GF-D8 (cell line): ENCODE results near the gene TYW1.
"Not testable (repeated sequence)": the region's sequence is repeated elsewhere in the genome, so short reads cannot be mapped to it uniquely, and the experiment has no call there.

Experiments
- DNase-seq: peaks from one replicate; lab custom pipeline; 2025; lab: John Stamatoyannopoulos, UW

Gene TYW1

DNA sequence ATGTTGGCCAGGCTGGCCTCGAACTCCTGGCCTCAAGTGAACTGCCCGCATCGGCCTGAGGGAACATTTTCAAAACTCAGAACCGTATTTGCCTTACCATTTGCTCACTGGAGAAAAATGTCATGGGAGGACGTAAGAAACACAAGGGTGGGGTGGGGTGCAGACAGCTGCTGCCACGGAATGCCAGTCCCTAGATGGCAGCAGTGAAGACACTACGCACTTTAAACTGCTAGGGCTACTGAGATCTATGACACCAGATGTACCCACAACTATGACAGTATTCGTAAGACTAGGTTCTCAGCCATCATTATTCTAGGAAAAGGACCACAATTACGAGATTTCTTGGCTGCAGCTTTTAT lies 2.0 kb upstream of the TYW1 start:
- DNase-seq = peak; percentile 56

DNA sequence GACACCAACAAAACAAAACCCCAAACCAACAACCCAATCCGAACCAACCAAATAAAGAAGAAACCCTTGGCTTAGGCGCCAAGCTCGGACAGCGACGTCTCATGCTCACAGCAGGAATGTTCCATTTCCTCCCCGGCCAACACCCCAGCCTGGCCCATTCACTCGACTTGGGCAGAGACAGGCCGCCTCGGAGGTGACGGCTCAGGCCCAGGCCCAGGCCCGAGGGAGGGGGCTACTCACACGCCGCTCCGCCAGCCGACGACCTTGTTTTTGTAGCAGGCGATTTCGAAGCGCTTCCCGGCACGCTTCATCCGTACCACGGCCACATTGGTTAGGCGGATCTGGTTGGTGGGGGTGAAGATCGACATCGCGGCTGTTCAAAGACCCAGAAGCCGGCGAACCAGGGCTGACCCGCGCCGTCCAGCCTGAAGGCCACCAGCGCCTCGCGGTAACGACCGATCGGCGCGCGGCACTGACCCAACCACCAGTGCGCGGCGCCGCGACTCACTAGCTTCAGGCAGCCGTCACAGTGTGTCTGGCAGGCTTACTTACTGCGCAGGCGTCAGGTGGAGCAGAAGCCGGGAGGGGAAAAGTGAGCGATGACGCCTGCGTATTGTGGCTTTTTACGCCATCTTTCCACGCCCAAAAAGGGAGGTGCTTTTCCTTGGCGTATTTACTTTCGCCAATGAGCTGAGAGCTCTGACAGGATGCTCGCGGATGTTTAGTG lies 1.4 kb upstream of the TYW1 start, which contains the start of gene SBDS:
Gene SBDS, minus strand, starts transcription at position 537 of the 727 bp plus-strand sequence. Its CDS starts 169 bp downstream, at position 368.
- DNase-seq = peak; percentile 97

DNA sequence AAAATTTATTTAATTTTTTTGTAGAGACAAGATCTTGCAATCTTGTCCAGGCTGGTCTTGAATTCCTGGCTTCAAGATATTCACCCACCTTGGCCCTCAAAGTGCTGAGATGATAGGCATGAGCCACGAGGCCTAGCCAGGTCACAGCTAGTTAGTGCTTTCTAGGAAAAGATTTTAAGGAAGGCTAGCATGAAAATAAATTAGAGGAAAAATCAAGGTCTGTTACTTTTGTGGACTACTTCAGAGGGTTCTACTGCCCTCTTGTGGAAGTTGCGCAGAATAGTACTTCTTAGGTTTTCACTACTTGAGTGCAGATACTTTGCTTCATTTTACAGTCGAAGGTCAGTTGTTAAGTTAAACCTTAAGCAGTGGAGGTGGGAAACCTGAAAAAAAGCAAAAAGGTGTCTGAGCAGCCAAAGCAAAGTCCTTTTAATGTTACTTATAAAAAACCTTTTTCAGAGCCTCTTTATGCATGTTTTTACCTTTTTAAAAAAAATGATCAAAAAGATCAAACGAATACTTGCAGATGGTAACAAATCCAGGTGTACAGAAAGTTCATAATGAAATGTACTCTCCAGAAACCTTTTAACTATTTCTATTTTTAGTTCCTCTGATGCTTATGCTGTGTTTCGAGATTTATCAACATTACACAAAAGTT lies 4.1 kb downstream of the TYW1 start:
- not testable (repeated sequence) for DNase-seq

DNA sequence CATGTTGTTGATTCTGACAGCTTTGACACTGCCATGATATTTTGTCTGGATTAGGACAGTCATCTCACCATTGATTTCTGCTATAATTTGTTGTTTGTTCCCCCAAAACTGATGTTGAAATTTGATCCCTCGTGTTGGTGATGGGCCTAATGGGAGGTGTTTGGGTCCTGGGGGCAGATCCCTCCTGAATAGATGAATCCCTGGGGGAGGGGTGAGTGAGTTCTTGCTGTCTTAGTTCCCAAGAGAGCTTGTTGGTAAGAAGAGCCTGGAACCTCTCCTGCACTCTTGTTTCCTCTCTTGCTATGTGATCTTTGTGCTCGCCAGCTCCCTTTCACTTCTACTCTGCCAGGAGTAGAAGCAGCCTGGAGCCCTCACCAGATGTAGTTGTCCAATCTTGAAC lies 7.5 kb downstream of the TYW1 start:
- DNase-seq = not testable (repeated sequence)

DNA sequence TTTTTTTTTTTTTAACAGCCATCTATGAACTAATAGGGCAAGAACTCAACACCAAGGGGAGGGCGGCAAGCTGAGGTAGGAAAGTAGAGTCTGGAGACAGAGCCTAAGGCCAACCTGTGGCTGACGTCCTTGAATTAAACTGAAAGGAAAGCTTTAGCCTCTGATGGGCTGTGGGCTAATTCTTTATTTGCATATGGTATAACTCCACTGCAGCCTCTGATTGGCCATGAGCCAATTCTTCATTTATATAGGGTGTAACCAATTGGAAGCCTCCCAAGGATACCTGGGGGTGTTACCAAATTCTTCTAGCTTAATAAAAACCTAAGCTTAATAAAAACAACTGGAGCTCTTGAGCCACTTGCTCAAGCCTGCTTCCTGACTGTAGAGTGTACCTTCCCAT lies 10.3 kb downstream of the TYW1 start:
- DNase-seq = no peak

DNA sequence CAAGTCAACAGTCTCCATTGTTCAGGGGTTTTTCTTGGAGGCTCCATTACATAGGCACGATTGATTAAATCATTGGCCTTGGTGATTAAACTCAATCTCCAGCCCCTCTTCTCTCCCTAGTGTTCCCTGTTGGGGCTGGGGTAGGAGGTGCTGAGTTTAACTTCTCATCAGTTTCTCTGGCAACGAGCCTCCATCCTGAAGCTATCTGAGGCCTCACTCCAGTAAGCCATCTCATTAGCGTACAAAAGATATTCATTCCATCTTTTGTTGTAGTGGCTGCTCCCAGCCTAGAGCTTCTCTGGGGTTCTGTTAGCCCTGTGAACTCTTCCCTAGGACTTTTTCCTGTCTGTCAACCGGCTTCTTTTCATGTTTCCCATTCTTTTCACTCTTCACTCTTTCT lies 11.6 kb downstream of the TYW1 start:
- no peak for DNase-seq

DNA sequence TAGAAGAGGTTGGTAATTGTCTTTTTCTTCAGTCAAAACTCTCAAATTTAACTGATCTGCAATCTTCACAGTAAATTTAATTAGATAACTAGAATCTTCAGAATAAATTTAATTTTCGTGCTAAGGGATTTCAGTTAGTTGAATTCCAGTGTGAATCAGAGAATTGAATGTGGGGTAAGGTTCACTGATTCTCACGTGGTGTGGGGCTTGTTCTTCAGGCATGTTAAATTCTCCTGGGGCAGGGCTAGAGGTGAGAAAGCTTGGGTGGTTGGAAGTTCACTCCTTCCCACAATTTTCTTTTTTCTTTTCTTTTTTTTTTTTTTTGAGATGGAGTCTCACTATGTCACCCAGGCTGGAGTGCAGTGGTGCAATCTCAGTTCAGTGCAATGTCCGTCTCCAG lies 13.0 kb downstream of the TYW1 start:
- DNase-seq = not testable (repeated sequence)

DNA sequence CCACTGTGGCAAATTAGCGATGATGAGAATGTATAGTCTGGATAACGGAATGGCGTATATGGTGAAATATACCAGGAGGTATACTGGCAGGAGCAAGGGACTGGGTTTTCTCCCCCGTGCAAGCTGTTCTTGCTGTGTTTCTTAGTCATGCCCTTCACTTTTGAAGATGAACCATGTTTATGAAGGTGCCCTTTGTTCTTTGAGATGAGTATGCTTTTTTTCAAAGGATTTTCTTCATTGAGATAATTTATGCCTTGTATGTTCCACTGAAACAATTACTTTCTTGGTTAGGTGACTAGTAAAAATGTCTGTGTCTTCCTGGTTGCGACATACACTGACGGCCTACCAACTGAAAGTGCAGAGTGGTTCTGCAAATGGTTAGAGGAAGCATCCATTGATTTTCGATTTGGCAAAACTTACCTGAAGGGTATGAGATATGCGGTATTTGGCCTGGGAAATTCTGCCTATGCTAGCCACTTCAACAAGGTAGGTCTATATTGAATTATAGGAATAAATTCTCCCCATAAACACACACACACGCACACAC lies 17.5 kb downstream of the TYW1 start:
- DNase-seq = not testable (repeated sequence)

DNA sequence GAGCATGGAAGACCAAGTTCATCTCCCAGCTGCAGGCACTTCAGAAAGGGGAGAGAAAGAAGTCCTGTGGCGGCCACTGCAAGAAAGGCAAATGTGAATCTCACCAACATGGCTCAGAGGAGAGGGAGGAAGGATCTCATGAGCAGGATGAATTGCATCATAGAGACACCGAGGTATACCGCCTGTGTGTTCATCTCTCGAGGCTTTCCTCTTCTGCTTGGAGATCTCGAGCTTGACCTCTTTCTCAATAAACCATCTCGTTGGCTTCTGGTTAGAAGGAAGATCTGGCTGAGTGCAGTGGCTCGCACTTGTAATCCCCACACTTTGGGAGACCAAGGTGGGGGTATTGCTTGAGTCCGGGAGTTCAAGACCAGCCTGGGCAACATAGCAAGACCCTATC lies 21.3 kb downstream of the TYW1 start:
- peak; percentile 78 for DNase-seq

DNA sequence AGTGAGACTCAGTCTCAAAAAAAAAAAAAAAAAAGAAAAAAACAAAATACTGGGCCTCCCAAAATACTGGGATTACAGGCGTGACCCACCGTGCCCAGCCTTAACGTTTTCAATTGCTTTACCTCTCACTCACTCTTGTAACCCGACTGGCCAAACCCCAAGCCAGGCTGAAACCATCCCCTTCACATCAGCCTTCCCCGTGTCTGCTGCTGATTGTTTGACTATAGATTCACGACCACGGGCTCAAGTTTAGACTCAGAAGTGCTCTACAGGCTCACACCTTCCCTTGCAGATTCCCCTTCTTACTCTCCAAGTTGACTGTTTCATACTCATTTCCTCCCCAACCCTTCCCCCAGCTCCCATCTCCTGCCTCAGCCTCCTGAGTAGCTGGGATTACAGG lies 22.3 kb downstream of the TYW1 start:
- no peak for DNase-seq

DNA sequence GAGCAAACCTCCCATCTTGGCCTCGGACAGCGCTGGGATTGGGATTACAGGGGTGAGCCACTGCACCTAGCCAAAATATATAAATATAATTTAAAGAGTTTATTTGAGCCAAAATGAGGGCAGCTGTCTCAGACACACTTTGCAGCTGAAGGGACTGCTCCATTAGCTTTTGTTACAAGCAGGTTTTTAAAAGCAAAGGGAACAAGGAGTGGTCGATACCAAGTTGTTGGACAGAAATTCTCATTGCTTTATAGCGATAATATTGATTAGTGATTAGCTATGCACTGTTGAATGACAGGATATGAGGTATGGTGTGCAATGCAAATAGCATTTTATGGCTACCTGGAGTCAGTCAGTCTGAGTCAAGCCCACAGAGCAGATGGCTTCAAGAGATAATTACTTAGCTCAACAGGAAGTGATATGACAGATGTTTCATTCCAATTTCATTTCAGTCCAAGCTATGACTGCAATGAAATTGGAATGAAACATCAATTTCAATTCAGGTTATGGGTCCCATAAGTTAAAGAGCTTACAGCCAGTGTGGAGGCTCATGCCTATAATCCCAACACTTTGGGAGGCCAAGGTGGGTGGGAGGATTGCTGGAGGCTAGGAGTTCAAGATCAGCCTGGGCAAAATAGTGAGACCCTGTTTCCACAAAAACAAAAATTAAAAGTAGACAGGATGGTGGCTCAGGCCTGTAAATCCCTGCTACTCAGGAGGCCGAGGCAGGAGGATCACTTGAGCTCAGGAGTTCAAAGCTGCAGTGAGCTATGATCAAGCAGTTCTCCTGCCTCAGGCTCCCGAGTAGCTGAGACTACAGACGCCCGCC lies 23.1 kb downstream of the TYW1 start:
- DNase-seq = peak; percentile 43

DNA sequence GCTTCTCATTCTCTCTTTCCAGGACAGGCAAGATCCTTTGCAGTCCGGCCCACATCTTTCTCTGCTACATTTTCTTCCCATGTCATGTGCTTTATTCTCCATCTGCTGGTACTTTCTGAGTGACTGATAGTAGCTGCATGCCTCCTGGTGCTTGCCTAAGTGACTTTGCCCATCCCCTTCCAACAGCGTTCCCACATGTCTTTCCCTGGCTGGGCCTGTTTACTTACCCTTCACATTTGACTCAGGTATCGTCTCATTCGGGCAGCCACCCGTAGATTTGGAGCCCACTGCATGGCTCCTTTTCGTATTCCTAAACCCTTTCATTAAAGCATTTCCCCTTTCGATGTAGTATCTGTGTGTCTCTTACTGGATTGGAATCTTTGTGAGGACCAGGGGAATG lies 24.6 kb downstream of the TYW1 start:
- no peak for DNase-seq

DNA sequence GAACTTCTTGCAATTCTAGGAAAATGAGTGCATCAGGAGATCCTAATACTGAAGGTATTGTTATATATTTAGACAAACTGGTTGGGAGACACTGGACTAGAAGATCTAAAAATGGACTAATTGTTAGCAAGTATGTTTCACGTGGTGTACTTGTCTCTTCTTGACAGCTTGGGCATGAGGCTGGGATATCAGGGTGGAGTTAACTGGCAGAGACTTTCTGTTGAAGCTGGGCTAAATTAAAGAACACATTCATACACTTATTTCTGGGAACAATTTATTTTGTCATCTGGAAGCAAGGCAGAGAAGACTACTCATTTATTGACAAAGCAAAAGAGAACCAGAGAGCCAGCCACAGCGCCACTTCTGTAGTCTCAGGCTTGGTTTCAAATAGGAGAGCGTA lies 25.9 kb downstream of the TYW1 start:
- DNase-seq = no peak

DNA sequence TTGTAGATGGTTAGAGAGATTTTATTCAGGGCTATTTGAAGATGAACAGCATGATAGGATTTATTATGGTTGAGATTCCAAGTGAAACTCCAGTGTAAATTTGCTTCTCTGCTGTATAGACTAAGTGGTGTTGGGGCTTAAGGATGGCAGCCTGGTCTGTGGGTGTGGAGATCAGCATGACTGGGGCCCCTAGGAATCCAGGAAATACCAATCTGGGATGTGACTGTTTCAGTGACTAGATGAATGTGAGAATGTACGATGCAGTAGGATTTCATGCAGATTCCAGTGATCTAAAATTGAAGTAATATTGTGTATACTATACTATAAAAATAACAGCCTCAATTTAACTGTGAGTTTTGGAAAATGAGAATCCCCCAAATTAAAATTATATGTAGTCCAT lies 28.8 kb downstream of the TYW1 start:
- not testable (repeated sequence) for DNase-seq

DNA sequence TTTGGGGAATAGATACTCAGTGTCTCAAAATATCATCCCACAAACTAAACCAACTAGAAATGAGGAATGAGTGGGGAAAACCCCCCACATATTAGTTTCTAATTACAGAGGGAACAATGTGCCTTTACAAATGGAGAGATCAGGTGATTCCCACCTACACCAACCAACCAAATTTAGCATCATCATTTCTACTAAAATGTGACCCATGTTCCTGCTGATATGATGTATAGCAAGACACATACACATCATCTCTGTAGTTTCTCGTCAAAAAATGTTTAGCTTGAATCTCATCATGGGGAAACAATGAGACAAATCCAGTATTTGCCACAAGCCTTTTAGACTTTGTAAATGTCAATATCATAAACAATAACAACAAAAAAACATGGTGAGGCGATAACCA lies 35.1 kb downstream of the TYW1 start:
- DNase-seq = not testable (repeated sequence)

DNA sequence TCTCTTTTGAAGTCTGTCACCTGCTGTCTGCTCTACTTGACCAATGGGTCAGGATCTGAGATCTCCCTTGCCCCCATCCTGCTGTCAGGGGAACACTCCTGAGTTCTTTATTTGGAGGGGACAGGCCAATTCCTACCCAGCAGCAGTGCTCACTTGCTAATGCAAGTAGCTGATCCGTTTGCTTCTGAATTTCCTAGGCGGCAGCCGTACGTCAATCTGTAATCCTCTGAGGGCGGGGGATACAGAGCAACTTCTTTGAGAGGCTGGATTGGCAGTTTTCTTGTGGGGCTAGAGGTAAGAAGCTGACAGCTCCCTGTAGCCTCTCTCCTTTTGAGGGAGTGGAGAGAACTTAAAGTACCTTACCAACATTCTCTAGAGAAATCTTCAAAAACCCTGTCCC lies 36.6 kb downstream of the TYW1 start:
- no peak for DNase-seq

DNA sequence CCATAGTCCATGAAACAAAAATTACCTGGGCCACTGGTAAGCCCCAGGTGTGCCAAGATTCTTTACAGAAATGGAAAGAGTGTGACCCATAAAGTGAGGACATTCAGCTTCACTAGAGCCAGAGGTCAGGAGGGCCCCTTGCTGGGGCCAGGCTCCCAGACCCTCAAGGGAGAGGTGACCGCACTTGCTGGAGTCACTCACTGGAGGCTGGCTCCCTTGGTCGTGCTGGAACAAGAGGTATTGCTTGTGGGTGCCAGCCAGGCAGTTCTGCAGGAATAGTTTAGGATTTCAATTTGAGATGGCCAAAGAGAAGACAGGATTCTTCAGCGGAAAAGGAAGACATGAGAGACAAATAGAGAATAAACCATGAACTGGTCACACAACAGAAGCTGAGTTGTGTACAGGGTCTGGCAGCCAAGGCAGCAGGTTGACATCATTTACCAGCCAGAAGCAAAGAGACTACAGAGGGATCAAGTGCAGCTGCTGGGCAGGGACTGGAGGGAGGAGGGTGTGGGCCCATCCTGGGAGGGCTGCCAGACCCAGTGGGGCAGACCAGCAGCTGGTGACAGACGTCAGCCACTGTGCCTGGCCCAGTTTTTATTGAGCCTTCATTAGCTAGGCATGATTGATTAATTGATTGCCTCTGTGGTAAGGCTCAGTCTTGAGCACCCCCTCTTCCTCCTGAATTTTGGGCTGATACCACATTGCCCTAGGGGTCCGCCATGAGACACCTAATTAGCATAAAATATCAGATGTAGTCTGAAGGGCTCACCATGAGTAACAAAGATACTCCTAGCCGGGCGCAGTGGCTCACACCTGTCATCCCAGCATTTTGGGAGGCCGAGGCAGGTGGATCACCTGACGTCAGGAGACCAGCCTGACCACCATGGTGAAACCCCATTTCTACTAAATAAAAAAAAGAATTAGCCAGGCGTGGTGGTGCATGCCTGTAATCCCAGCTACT lies 40.1 kb downstream of the TYW1 start:
- not testable (repeated sequence) for DNase-seq

DNA sequence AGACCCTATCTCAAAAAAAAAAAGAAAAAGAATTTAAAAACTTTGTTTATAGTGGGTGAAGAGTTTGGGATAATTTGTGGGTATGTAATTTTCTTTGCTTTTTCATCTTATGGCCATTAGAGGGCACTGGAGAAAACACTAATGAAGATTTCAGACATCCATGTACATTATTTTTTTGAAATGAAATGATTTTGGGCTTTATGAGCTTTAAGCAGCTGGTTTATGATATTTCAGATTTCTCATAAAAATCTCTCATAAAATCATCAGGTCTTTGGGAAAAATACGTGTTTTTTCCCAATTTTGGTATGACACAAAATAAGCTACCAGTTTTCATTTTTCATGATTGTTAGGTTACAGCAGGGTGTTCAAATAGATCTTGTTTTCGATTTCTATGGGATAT lies 44.2 kb downstream of the TYW1 start:
- DNase-seq = not testable (repeated sequence)

DNA sequence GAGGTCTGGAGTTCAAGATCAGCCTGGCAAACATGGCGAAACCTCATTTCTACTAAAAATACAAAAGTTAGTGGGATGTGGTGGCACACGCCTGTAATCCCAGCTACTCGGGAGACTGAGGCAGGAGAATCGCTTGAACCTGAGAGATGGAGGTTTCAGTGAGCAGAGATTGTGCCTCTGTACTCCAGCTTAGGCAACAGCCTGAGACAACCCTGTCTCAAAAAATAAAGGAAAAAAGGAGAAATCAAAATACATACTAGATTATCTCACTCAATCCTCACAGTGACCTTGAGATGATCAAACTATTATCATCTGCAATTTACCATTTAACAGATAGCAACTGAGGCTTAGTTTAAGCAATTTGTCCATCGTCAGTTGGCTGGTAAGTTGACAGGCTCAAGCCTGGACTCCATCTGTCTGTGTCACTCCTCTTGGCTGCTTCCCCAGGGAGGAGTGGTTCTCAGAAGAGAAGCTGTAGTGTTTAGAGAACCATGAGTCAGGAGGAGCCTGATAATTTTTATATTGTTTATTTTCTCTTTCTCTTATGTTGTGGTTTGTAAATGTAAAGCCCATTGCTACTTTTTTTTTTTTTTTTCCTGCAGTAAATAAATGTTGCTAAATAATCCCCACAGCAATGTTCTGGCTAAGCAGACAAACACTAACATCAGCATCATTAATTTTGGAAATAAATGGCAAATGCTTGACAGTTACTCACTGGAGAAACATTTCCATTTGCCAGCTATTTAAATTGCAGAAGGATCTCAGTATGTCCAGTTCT lies 46.3 kb downstream of the TYW1 start:
- not testable (repeated sequence) for DNase-seq

DNA sequence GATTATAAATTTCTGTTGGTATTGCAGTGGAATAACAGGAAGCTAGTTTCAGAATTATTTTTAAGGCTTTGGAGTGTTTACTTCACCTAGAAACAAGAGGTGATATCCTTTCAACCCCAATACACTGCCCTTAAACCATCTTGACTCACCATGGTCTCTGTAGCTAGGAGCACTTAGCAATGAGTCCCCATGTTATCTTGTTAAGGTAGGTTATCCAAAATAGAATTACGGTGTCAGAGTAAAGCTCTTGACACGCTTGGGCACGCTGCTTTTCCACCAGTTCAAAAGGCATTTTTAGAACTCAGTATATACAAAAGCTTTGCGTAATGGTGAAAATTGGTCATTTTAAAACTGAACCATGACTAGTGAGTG lies 46.9 kb downstream of the TYW1 start:
- not testable (repeated sequence) for DNase-seq
